HG03460 (cell line): ENCODE results near the gene SULT2B1.
"Not testable (repeated sequence)": the region's sequence is repeated elsewhere in the genome, so short reads cannot be mapped to it uniquely, and the experiment has no call there.

ENCODE experiments used
- ATAC-seq: cut with Tn5 transposase; IDR thresholded peaks from one replicate; pipeline ENCODE4 v1.9.1; 2021; ENCODE audit not compliant: unreplicated experiment

SULT2B1 gene

DNA sequence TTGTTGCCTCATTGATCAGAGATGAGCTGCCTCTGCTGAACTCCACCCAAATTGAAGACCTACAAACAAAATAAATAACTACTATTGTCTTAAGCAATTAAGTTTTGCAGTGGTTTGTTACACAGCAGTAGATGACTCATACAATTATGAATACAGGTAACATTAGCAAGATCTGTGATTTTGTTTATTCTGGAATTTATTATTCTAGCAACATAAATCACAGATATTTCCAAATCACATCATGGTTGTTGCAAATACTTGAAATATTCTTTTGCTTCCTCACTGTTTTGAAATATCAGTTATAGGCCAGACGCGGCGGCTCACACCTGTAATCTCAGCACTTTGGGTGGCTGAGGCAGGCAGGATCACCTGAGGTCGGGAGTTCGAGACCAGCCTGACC lies 27.2 kb upstream of the SULT2B1 start:
- ATAC-seq: no peak

- no peak for ATAC-seq
Measured at GRCh38 chr19:48529156-48529555, 22.8 kb upstream of the SULT2B1 start.

- no peak for ATAC-seq
Measured at GRCh38 chr19:48530066-48530720, 21.8 kb upstream of the SULT2B1 start.

- ATAC-seq: no peak
Measured at GRCh38 chr19:48530770-48531169, 21.2 kb upstream of the SULT2B1 start.

DNA sequence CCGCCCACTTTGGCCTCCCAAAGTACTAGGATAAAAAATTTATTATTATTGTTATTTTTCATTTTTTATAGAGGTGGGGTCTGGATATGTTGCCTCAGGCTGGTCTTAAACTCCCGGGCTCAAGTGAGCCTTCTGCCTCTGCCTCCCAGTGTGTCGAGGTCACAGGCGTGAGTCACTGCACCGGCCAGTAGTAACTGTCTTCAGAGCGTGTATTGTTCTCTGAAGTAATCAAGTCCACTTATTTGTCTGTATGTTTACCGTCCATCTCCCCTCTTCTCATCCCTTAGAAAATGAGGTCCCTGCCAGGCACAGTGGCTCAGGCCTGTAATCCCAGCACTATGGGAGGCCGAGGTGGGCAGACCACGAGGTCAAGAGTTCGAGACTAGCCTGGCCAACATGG lies 18.2 kb upstream of the SULT2B1 start:
- no peak for ATAC-seq

- ATAC-seq: no peak
Measured at GRCh38 chr19:48537541-48537940, 14.4 kb upstream of the SULT2B1 start.

DNA sequence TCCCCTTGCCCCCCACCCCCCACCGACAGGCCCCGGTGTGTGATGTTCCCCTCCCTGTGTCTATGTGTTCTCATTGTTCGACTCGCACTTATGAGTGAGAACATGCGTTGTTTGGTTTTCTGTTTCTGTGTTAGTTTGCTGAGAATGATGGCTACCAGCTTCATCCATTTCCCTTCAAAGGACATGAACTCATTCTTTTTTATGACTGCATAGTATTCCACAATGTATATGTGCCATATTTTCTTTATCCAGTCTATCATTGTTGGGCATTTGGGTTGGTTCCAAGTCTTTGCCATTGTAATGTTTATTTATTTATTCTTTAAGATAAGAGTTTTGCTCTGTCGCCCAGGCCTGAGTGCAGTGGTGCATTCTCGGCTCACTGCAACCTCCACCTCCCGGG lies 13.9 kb upstream of the SULT2B1 start:
- ATAC-seq: not testable (repeated sequence)

DNA sequence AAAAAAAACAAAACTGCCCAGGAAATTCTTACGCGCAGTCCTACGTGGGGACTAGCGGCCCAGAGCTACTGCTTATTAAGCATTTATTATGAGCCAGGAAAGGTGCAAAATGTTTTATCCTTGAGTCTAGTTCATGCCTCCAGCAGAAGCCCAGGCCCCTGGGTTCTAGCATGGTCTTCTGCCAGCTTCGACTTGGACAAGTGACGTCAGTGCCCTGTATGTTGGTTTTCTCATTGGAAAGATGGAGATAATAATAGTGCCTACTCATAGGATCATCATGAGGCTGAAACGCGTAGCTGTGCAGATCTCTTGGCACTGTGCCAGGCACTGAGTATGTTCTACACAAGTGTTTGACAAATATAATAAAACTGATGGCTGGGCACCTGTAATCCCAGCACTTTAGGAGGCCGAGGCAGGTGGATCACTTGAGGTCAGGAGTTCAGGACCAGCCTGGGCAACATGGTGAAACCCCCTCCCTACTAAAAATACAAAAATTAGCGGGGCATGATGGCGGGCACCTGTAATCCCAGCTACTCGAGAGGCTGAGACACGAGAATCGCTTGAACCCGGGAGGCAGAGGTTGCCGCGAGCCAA lies 12.4 kb upstream of the SULT2B1 start:
- ATAC-seq: no peak

DNA sequence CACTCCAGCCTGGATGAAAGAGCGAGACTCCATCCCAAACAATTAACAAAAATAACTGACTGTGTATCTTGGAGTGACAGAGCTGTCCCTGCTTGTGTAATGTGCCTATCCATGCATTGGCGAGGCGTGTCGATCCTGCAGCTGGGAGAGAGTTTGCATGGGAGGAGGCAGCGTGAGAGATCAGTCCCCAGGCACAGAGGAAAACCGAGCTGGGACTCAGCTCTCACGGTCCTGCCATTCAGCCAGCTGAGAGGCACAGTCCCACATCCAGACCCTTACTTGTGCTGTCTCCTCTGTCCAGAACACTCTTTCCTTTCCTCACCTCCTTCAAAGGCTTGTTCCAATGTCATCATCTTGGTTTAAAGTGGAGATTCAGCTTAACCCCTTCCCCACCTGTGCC lies 11.9 kb upstream of the SULT2B1 start:
- no peak for ATAC-seq

- no peak for ATAC-seq
Measured at GRCh38 chr19:48541813-48542212, 10.2 kb upstream of the SULT2B1 start.

DNA sequence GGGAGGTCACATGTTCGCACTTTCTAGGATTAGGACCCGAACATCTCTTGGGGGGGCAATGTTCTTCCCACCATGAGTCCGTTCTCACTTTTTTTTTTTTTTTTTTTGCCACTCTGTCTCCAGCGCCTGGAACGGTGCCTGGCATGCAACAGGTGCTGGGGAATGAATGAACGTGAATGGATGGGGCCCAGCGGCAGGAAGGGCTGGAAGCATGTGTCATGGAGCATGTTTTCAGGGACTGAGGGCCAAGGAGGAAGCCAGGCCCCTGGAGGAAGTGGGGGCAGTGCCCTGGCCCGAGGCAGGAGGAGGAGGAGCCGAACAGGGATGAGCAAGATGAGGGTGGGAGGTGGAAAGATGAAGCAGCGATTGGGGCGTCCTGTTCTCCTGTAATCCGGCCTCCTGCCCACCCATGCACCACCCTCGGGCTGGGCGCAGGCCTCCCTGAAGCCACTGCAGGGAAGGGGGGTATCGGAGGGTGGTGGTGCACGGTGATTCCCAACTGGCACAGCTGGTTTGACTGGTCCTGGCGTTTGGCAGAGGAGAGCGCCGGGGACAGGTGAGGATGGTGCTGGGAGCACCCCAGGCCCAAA lies 8.8 kb upstream of the SULT2B1 start:
- ATAC-seq: no peak

GRCh38 chr19:48544856-48545750 lies 6.9 kb upstream of the SULT2B1 start:
- no peak for ATAC-seq

GRCh38 chr19:48547722-48548121 lies 4.2 kb upstream of the SULT2B1 start:
- ATAC-seq: no peak

GRCh38 chr19:48548253-48548911 lies 3.6 kb upstream of the SULT2B1 start:
- ATAC-seq: no peak

DNA sequence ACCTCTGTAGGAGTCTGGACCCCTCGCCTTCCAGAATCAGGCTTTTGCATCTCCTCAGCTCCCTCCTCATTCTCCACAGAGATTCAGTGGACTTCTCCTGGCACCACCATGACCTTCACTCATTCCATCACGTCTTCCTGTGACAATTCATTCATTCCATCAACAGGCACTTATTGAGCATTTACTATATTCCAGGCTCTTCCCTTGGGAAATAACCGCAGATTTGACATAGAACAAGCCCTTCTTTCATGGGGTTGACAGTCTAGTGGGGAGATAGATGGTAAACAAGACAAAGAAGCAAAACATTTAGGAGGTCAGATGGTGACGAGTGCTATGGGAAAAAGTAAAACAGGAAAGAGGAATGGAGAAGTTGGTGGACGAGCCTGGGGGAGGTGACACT lies 2.6 kb upstream of the SULT2B1 start:
- no peak for ATAC-seq

GRCh38 chr19:48552406-48553322 lies 692 bp downstream of the SULT2B1 start:
- ATAC-seq: no peak

DNA sequence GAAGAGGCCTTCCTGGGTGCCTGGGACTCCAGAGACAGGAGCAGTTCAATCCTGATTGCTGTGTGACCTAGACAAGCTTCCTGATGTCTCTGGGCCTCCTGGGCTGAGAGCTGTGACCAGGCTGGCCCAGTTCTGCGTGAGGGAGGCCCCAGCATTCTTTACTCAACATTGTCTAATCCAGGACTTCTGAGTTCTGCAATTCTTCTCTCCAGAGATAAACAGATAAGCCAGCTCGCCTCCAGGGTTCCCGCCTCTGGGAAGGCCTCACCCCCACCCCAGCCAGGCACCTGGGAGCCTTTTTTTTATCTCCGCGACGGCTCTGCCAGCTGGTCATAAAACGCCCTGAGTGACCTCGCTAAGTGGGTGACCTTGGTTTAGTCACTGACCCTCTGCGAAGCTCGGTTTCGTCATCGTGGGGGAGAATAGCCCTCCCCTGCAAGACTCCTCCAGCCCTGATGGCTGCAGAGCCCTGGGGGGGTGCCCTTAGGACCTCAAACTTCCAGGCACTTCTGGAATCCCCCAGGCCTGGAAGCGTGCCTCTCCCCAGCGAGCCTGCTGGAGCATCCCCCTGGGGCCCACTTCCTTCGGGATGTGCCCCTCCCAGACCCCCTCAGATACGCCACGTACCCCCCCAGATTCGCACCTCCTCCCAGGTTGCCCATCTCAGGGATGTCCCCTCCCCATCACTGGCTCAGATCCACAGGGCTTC lies 1.9 kb downstream of the SULT2B1 start:
- no peak for ATAC-seq

DNA sequence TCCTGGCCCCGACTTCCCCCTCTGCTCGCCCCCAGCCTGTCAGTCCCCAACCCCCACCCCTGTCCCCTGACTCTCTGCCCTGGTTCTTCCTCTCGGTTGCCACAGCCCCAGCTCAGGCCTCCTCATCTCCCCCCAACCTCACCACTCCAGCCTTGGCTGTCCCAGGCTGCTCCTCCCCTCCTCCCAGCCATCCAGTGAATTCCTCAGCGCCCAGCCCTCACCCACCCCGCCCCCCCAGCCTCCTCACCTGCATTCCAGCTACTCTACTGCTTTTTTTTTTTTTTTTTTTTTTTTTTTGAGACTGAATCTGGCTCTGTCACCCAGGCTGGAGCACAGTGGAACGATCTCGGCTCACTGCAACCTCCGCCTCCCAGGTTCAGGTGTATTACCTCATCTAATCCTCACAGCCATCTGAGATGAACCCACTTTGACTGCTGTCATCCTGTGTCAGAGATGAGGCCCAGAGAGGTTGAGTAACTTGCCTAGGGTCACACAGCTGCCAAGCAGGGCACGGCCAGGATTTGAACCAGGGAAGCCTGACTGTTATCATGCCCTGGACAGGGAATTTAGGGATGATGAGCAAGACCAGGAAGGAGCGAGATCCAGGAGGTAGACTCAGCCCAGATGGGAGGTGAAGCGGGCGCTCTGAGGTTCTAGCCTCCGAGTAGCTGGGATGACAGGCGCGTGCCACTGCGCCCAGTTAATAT lies 2.6 kb downstream of the SULT2B1 start:
- no peak for ATAC-seq

GRCh38 chr19:48556163-48556562 lies 4.2 kb downstream of the SULT2B1 start:
- ATAC-seq: no peak
